DOHH2 (cell line): ENCODE data around the gene EMILIN3.

ENCODE experiments used
- H3F3A ChIP-seq: fragments of 200-600 bp; sonication (generic), shearing (Covaris generic); 2 replicates; pipeline ENCODE4 v1.6.0; 2016; ENCODE audit warnings: antibody characterized with exemption, mild to moderate bottlenecking; ENCODE audit not compliant: control insufficient read depth, insufficient read depth
- H3K27ac ChIP-seq: fragments of 200-600 bp; sonication (generic); 2 replicates; pipeline ENCODE4 v1.5.1; 2014; ENCODE audit warnings: low read depth, mild to moderate bottlenecking, low read length, moderate library complexity
- H3K27me3 ChIP-seq: fragments of 200-600 bp; sonication (generic); 2 replicates; pipeline ENCODE4 v1.6.1; 2014; ENCODE audit warnings: mild to moderate bottlenecking, low read length, mixed read lengths; ENCODE audit not compliant: control insufficient read depth
- H3K36me3 ChIP-seq: fragments of 200-600 bp; sonication (generic); 2 replicates; pipeline ENCODE4 v1.6.1; 2014; ENCODE audit warnings: mild to moderate bottlenecking, low read length, moderate library complexity, mixed read lengths; ENCODE audit not compliant: control insufficient read depth
- H3K4me1 ChIP-seq: fragments of 200-600 bp; sonication (generic); 2 replicates; pipeline ENCODE4 v1.6.1; 2014; ENCODE audit warnings: mild to moderate bottlenecking, low read length, mixed read lengths; ENCODE audit not compliant: control insufficient read depth
- H3K4me2 ChIP-seq: fragments of 200-600 bp; sonication (generic); 2 replicates; pipeline ENCODE4 v1.6.0; 2014; ENCODE audit warnings: mild to moderate bottlenecking, low read length, moderate library complexity
- H3K4me3 ChIP-seq: fragments of 200-600 bp; sonication (generic); 2 replicates; pipeline ENCODE4 v1.5.1; 2014; ENCODE audit warnings: mild to moderate bottlenecking, low read length, mixed read lengths
- H3K79me2 ChIP-seq: fragments of 200-600 bp; sonication (generic); 2 replicates; pipeline ENCODE4 v1.6.1; 2014; ENCODE audit warnings: mild to moderate bottlenecking, low read length, mixed read lengths; ENCODE audit not compliant: control insufficient read depth
- H3K9me2 ChIP-seq: fragments of 200-600 bp; sonication (generic); replicated peaks from 2 replicates; pipeline ENCODE4 v1.6.1; 2014; ENCODE audit warnings: mild to moderate bottlenecking, low read length, mixed read lengths; ENCODE audit not compliant: control insufficient read depth
- H3K9me3 ChIP-seq: fragments of 200-600 bp; sonication (generic); 2 replicates; pipeline ENCODE4 v1.6.1; 2014; ENCODE audit warnings: antibody characterized with exemption, low read length, mixed read lengths; ENCODE audit not compliant: control insufficient read depth, insufficient read depth
- H4K20me1 ChIP-seq: fragments of 200-600 bp; sonication (generic); 2 replicates; pipeline ENCODE4 v1.6.0; 2014; ENCODE audit warnings: low read depth, mild to moderate bottlenecking, antibody characterized with exemption, low read length, moderate library complexity; ENCODE audit not compliant: control insufficient read depth, insufficient read depth
- EZH2phosphoT487 ChIP-seq: fragments of 200-600 bp; sonication (generic); IDR thresholded peaks from 2 replicates; pipeline ENCODE4 v1.6.1; 2017; ENCODE audit warnings: borderline replicate concordance, mild to moderate bottlenecking, antibody characterized with exemption, low read length, moderate library complexity, mixed read lengths
- TF ChIP-seq, protein P1 (sequence below): fragments of 200-600 bp; sonication (generic); IDR thresholded peaks from one replicate; pipeline ENCODE4 v1.5.1; 2014; ENCODE audit warnings: antibody characterized with exemption, mild to moderate bottlenecking, low read depth, low read length; ENCODE audit not compliant: poor library complexity, severe bottlenecking

EMILIN3 gene

DNA sequence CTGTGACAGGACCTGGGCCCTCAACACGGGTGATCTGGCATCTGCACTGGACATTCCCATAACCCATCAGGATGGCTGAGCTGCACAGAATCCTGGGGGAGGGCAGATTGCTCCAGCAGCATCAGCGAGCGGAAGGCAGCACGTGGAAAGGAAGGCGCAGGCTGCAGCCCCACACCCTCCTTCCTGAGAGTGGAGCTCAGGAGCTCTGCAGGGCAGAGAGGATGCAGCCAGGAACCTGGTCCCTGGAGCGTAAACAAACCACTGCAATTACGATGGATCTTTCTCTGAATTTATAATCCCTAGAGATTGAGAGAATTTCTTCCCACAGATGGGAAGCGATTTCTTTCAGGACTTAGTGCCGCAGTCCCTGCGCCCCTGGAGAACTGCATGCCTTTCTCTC, 39.7 kb upstream of the EMILIN3 start:
- Histone ChIP-seq H3K4me1 (no peaks in the 10 kb centered on the region; the same call in 1 of the 2 replicates), H3K36me3 (peaks cover 35% of the 10 kb centered on the region; the same call in 1 of the 2 replicates), H3K9me3 (no peaks in the 10 kb centered on the region), H3K27ac (no peak overlapping the region), H3K4me2 (no peak overlapping the region), H3K4me3 (no peak overlapping the region), H3K27me3 (no peaks in the 10 kb centered on the region), H3F3A (no peaks in the 10 kb centered on the region), H3K9me2 (no peaks in the 10 kb centered on the region), H4K20me1 (no peaks in the 10 kb centered on the region), H3K79me2 (no peaks in the 10 kb centered on the region)
- TF ChIP-seq, protein P1, sequence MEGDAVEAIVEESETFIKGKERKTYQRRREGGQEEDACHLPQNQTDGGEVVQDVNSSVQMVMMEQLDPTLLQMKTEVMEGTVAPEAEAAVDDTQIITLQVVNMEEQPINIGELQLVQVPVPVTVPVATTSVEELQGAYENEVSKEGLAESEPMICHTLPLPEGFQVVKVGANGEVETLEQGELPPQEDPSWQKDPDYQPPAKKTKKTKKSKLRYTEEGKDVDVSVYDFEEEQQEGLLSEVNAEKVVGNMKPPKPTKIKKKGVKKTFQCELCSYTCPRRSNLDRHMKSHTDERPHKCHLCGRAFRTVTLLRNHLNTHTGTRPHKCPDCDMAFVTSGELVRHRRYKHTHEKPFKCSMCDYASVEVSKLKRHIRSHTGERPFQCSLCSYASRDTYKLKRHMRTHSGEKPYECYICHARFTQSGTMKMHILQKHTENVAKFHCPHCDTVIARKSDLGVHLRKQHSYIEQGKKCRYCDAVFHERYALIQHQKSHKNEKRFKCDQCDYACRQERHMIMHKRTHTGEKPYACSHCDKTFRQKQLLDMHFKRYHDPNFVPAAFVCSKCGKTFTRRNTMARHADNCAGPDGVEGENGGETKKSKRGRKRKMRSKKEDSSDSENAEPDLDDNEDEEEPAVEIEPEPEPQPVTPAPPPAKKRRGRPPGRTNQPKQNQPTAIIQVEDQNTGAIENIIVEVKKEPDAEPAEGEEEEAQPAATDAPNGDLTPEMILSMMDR, result no peak
- TF ChIP-seq EZH2phosphoT487, result no peak

DNA sequence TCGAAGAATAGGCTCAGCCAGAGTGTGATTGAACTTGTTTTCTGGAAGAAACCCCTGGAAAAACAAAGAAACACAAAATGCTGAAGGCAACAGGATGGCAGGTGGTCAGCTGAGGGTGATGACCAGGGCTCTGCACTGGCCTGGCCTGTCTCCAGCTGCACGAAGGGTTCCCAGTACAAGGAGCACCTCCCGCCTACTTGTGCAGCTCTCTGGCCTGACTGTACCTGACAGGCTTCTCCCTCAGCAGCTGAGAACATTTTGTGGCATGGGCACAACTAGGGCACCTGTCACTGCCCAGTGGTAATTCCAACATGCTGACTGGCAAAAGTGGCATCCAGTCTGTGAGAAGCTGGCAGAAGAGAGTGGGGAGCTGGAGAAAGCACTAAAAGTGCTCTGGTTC, 38.8 kb upstream of the EMILIN3 start:
- no peaks in the 10 kb centered on the region for H3K9me3 ChIP-seq
- H3K9me2 ChIP-seq, result no peaks in the 10 kb centered on the region
- H4K20me1 ChIP-seq, result no peaks in the 10 kb centered on the region
- no peaks in the 10 kb centered on the region for H3F3A ChIP-seq
- H3K4me3 ChIP-seq, result no peak overlapping the region
- H3K79me2 ChIP-seq, result no peaks in the 10 kb centered on the region
- TF ChIP-seq, protein P1, result no peak
- no peak for TF ChIP-seq EZH2phosphoT487
- no peak overlapping the region for H3K27ac ChIP-seq
- H3K4me1 ChIP-seq, result no peaks in the 10 kb centered on the region
- no peaks in the 10 kb centered on the region for H3K27me3 ChIP-seq
- H3K36me3 ChIP-seq, result peaks cover 28% of the 10 kb centered on the region; the same call in 1 of the 2 replicates
- H3K4me2 ChIP-seq, result no peak overlapping the region

DNA sequence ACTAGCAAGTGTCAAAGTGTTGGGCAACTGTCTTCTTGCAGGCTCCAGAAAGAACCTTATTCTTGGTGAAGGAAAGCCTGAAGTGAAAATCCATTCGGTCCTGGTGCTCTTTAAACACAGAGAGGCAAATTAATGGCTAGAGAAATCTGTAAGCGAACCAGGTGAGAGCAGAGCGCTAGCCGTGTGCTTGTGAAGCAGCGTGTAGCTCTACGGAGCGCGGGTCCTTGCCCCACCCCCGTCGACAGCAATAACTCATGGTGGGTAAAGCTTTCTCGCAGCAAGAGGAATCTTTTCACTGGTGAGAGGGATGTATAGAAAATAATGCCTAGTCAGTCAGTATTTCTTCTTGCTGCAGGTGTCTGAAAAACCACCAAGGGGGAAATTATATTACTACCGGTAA, 37.0 kb upstream of the EMILIN3 start:
- Histone ChIP-seq H3F3A (no peaks in the 10 kb centered on the region), H3K27me3 (no peaks in the 10 kb centered on the region), H3K36me3 (peaks cover 22% of the 10 kb centered on the region; the same call in 1 of the 2 replicates), H3K4me3 (no peak overlapping the region), H3K4me2 (no peak overlapping the region), H3K79me2 (no peaks in the 10 kb centered on the region), H3K27ac (no peak overlapping the region), H3K4me1 (no peaks in the 10 kb centered on the region), H3K9me3 (no peaks in the 10 kb centered on the region), H3K9me2 (no peaks in the 10 kb centered on the region), H4K20me1 (no peaks in the 10 kb centered on the region)
- TF ChIP-seq, protein P1, result no peak
- no peak for TF ChIP-seq EZH2phosphoT487
